ENCODE measurements around the gene PYCARD.
A peak's percentile ranks its signal among the peaks of the same experiment; 100 is the strongest.

PYCARD gene

GRCh38 chr16:31221357-31222160 lies 19.0 kb upstream of the PYCARD start:
- no peak overlapping the region for H3K4me3 ChIP-seq (replicated peaks; ENCODE audit: insufficient read depth, low read length)
- TF ChIP-seq SPI1 (IDR thresholded peaks at IDR 0.05; ENCODE audit: borderline replicate concordance, low read depth) (peak; percentile 38; the same call in 1 of the 2 replicates), GABPA (IDR thresholded peaks at IDR 0.05; ENCODE audit: low read depth) (no peak), POLR2AphosphoS5 (IDR thresholded peaks at IDR 0.05; ENCODE audit: low read depth) (peak; percentile 100), REST (IDR thresholded peaks at IDR 0.05; ENCODE audit: insufficient replicate concordance, low read depth) (no peak)
- no peak overlapping the region for H3K27ac ChIP-seq (replicated peaks)
- H3K27me3 ChIP-seq (ENCODE audit: insufficient read depth, poor library complexity, severe bottlenecking), result peaks cover 6% of the 10 kb centered on the region
- peak; percentile 65 to 70 for DNase-seq (ENCODE audit: low read depth in 1 of 2, low spot score in 1 of 2)

- Histone ChIP-seq H3K27ac (replicated peaks) (no peak overlapping the region), H3K27me3 (ENCODE audit: insufficient read depth, poor library complexity, severe bottlenecking) (peaks cover 24% of the 10 kb centered on the region), H3K4me3 (replicated peaks; ENCODE audit: insufficient read depth, low read length) (no peak overlapping the region)
- TF ChIP-seq REST (IDR thresholded peaks at IDR 0.05; ENCODE audit: insufficient replicate concordance, low read depth) (no peak), SPI1 (IDR thresholded peaks at IDR 0.05; ENCODE audit: borderline replicate concordance, low read depth) (no peak), GABPA (IDR thresholded peaks at IDR 0.05; ENCODE audit: low read depth) (no peak), CTCF (IDR thresholded peaks at IDR 0.05; ENCODE audit: insufficient read depth, low read length) (no peak), POLR2AphosphoS5 (IDR thresholded peaks at IDR 0.05; ENCODE audit: low read depth) (no peak)
- no peak for DNase-seq (ENCODE audit: low read depth in 1 of 2, low spot score in 1 of 2)
These were observed 16.7 kb upstream of the PYCARD start for GRCh38 chr16:31219154-31219741.

DNA sequence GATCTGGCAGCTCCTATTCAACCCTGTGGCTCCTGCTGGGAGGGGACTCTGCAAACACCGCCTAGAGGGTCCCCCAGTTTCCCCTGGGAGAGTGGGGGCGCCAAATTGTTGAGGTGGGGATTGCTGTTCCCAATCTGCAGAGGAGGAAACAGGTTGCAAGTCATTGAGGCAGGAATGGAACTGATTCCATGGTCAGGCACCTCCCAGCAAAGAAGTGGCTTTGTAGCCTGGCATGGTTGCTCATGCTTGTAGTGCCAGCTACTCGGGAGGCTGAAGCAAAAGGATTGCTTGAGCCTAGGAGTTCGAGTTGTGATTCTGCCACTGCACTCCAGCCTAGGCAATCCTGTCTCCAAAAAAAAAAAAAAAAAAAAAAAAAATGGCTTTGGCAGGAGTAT lies 14.6 kb upstream of the PYCARD start:
- TF ChIP-seq GABPA (IDR thresholded peaks at IDR 0.05; ENCODE audit: low read depth) (no peak), POLR2AphosphoS5 (IDR thresholded peaks at IDR 0.05; ENCODE audit: low read depth) (no peak), SPI1 (IDR thresholded peaks at IDR 0.05; ENCODE audit: borderline replicate concordance, low read depth) (no peak), CTCF (IDR thresholded peaks at IDR 0.05; ENCODE audit: insufficient read depth, low read length) (no peak)
- no peak overlapping the region for H3K27ac ChIP-seq (replicated peaks)
- no peak overlapping the region for H3K4me3 ChIP-seq (replicated peaks; ENCODE audit: insufficient read depth, low read length)
- peaks cover 29% of the 10 kb centered on the region for H3K27me3 ChIP-seq (ENCODE audit: insufficient read depth, poor library complexity, severe bottlenecking)
- DNase-seq (ENCODE audit: low read depth in 1 of 2, low spot score in 1 of 2), result no peak

DNA sequence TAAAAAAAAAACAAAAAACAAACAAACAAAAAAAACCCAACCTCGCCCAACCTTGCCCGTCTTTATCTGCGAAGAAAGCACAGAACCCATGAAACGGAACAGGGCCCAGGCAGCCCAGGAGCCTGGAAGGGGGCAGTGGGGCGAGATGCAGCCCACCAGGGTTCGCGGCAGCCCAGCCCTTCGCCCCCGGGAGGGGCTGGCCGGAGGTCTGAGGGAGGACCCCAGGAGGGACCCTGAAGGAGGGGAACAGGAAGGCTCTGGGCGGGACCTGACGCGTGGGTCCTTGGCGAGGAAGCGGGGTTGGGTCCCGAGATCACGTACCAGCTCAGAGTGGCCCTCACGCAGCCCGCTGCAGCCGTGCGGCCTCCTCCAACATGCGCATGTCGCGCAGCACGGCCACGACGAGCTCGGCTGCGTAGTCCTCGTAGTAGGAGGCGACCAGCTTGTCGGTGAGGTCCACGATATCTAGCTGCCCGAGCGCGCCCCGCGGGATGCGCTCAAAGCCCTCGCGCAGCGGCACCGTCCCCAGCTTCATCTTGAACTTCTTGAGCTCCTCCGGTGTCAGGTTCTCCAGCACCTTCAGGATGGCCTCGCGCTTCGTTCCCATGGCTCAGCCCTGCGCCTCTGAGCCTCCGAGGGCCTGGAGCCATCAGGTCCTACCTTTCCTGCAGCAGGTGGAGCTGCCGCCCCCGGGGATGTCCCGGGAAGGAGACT lies 14.0 kb upstream of the PYCARD start, which contains the start of gene PYDC1:
Gene PYDC1, minus strand, starts transcription at position 714 of the 714 bp plus-strand sequence. Its CDS starts 107 bp downstream, at position 607.
- Histone ChIP-seq H3K27ac (replicated peaks) (no peak within 1 kb of the TSS), H3K4me3 (replicated peaks; ENCODE audit: insufficient read depth, low read length) (no peak within 1 kb of the TSS), H3K27me3 (ENCODE audit: insufficient read depth, poor library complexity, severe bottlenecking) (peaks cover 29% of the 10 kb centered on the region)
- DNase-seq (ENCODE audit: low read depth in 1 of 2, low spot score in 1 of 2), result no peak
- TF ChIP-seq REST (IDR thresholded peaks at IDR 0.05; ENCODE audit: insufficient replicate concordance, low read depth) (no peak), POLR2AphosphoS5 (IDR thresholded peaks at IDR 0.05; ENCODE audit: low read depth) (no peak), SPI1 (IDR thresholded peaks at IDR 0.05; ENCODE audit: borderline replicate concordance, low read depth) (no peak), GABPA (IDR thresholded peaks at IDR 0.05; ENCODE audit: low read depth) (no peak), CTCF (IDR thresholded peaks at IDR 0.05; ENCODE audit: insufficient read depth, low read length) (no peak)
